Breast epithelium (tissue), 3 donors: Measurements from ENCODE around the gene SSRP1.

Experiments
- POLR2A ChIP-seq: fragments of 450-650 bp; IDR thresholded peaks from one replicate; pipeline ENCODE4 v1.6.1; 2016; ENCODE audit warnings: antibody characterized with exemption, mild to moderate bottlenecking, moderate library complexity
- POLR2AphosphoS5 ChIP-seq, 3 donors: sonication (generic); formaldehyde crosslinking; IDR thresholded peaks; one replicate each; pipeline ENCODE4 v1.6.1; 2017; ENCODE audit warnings: antibody characterized with exemption in 3 of 3
- TF ChIP-seq, protein P1 (sequence below), 3 donors: fragments of 450-650 bp; IDR thresholded peaks; one replicate each; pipeline ENCODE4 v1.5.1; 2016 to 2017; ENCODE audit warnings: antibody characterized with exemption in 3 of 3, mild to moderate bottlenecking in 3 of 3, moderate library complexity in 3 of 3

DNA sequence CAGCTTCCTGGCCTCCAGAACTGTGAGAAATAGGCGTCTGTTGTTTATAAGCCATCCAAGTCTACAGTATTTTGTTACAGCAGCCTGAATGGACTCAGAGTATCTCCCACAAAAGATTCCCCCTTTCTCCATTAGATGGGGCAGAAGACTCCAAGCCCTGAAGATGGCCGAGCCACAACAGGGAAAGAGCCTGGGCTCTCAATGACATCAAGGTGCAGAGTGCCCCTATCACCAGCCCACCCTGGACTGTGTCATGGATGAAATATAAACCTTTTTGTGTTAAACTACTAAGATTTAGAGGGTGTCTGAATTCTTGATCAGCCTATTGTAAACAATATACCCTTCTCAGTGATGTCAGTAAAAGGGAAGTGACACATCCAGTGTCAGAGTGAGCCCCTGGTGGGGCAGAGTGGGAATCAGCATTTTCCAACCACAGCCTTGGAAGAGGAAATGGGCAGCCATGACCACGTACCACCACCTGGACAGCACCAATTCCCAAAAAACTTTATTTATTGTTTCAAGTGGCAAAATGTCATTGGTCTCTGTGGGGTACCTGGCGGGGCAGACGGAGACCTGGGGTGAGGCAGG, 36.4 kb downstream of the SSRP1 start:
- TF ChIP-seq, protein P1, sequence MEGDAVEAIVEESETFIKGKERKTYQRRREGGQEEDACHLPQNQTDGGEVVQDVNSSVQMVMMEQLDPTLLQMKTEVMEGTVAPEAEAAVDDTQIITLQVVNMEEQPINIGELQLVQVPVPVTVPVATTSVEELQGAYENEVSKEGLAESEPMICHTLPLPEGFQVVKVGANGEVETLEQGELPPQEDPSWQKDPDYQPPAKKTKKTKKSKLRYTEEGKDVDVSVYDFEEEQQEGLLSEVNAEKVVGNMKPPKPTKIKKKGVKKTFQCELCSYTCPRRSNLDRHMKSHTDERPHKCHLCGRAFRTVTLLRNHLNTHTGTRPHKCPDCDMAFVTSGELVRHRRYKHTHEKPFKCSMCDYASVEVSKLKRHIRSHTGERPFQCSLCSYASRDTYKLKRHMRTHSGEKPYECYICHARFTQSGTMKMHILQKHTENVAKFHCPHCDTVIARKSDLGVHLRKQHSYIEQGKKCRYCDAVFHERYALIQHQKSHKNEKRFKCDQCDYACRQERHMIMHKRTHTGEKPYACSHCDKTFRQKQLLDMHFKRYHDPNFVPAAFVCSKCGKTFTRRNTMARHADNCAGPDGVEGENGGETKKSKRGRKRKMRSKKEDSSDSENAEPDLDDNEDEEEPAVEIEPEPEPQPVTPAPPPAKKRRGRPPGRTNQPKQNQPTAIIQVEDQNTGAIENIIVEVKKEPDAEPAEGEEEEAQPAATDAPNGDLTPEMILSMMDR (IDR thresholded peaks at IDR 0.05), result no peak
- TF ChIP-seq POLR2A (no peak), POLR2AphosphoS5 (IDR thresholded peaks at IDR 0.05) (no peak)
